Transverse colon (tissue), 3 donors: ENCODE measurements around the gene RASA4.
"Not testable (repeated sequence)": the region's sequence is repeated elsewhere in the genome, so short reads cannot be mapped to it uniquely, and the experiment has no call there.

Experiments used
- CTCF ChIP-seq, 5 experiments: fragments of 200-600 bp in 3 of 5; fragments of 450-650 bp in 2 of 5; sonication (generic) in 3 of 5; IDR thresholded peaks; 1 replicate in 2 of 5; 2 replicates in 3 of 5; pipeline ENCODE4 v1.5.1; 2016 to 2017; ENCODE audit warnings: antibody characterized with exemption in 5 of 5, inconsistent platforms in 3 of 5, mild to moderate bottlenecking in 2 of 5, moderate library complexity in 1 of 5
- EP300 ChIP-seq: sonication (generic); formaldehyde crosslinking; IDR thresholded peaks from one replicate; pipeline ENCODE4 v1.6.1; 2017; ENCODE audit warnings: antibody characterized with exemption, low read depth
- POLR2A ChIP-seq: fragments of 450-650 bp; IDR thresholded peaks from one replicate; pipeline ENCODE4 v1.6.1; 2016; ENCODE audit warnings: antibody characterized with exemption, mild to moderate bottlenecking, moderate library complexity

- not testable (repeated sequence) for TF ChIP-seq EP300; CTCF (IDR thresholded peaks at IDR 0.05); POLR2A
Measured at GRCh38 chr7:102524803-102525202, 91.8 kb downstream of the RASA4 start.
